NCI-H446 (cell line): ENCODE results near the gene MAJIN.

Experiments
- DNase-seq, 2 experiments: peaks; one replicate each; lab custom pipeline; 2025; lab: John Stamatoyannopoulos, UW

The MAJIN gene

DNA sequence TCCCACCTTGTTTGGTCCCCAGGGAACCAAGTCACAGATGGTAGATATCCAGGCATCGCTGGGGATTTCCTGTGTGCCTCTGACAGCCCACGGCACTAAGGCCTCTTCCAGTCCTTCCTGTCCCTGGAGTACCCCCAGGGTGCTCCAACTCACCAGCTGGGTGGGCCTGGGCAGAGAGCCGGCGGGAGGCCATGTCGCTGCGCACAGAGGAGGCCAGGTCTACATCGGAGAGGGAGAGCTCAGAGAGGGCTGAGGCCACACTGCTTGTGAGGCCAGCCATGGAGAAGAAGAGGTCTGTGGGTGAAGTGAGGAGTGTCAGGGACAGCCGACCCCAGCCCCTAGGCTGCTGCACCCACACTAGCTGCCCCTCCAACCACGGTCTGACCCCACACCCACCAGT is 60.2 kb downstream of the MAJIN start:
- DNase-seq: no peak

DNA sequence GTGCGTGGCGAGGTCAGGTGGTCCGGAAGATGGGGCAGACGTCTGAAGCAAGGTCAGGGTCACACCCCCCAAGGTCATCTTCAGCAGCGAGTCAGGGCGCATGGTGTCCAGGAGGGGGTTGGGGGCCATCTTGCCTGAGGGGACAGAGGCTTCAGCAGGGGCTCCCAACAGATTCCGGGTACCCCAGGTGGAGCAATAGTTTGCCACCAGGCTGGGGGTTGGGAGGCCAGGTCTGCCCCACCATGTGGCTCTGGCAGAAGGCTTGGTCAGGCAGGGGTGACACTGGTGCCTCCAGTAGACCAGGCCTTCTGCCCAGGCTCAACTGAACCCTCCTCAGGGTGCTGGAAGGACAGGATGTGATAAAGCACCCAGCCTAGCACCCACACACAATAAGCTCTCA is 60.8 kb downstream of the MAJIN start:
- no peak for DNase-seq

DNA sequence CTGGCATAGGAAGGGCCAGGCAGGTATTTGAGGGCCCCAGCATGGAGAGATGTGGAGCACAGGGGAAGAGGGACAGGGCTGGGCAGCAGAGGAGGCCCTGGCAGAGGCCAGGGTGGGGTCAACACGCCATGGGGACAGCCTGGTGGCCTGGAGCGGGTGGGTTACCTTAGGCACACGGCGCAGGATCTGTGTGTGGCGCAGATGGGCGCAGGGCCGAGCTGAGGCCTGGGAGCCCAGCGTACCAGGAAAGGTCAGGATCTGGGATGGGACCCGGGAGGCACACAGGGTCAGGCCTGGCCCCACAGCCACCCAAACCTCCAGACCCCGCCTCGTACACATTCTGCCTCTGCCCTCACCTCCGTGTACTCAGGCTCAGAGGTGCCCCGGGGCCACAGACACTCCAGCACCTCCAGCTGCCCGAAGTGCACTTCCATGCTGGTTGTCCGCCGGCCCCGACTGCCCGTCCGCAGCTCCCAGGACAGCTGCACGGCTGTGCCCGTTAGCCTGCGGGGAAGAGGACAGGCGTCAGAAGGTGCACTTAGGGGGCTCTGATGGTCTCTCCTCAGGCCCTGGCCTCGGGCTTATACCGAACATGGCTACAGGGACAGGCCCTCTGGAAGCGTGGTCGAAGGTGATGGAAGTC is 61.3 kb downstream of the MAJIN start:
- DNase-seq: no peak

DNA sequence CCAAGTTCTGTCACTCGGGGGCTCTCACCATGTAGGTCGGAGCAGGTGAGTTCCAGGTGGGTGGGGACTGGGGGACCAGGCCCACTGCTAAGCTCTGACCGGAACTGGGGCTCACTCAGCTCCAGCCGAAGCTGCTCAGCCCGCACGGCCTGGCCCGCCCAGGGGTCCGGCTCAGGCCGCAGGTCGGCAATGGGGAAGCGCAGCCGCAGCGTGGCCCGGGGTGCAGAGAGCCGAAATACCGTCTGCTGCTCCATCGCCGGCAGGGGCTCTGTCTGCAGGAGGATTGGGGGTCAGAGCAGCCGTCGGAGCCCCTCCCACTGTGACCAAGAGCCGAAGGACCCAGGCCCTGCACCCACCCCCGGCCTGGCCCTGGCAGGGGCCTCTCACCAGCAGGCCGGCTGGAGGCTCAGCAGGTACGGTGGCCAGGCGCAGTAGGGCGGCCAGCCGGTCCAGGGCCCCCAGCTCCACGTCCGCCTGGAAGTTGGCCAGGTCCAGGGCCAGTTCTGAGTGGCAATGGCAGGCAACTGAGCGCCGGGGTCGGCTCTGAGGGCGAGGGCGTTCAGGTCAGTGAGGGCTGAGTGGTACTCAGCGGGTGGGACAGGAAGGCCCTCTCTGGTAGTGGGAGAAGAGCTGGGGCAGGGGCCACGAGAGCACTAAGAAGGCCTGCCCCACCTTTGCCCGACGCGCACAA is 62.1 kb downstream of the MAJIN start:
- no peak for DNase-seq

DNA sequence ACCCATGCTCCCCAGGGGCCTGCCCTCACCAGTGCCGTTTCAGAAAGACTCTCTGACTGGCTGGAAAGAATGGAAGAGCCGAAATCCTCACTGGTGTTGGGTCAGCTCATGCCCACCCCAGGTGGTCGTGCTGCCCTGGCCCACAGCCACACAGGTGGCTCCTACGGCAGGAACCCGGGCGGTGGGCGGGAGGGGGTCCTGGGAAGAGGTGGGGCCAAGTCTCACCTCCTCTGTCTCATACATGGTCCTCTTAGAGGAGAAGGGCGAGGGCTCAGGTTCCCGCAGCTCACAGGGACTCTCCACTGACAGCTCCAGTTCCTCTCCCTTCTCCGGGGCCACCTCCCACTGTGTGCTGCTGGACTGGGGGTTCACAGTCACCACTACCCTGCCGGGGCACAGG is 63.1 kb downstream of the MAJIN start:
- no peak for DNase-seq

DNA sequence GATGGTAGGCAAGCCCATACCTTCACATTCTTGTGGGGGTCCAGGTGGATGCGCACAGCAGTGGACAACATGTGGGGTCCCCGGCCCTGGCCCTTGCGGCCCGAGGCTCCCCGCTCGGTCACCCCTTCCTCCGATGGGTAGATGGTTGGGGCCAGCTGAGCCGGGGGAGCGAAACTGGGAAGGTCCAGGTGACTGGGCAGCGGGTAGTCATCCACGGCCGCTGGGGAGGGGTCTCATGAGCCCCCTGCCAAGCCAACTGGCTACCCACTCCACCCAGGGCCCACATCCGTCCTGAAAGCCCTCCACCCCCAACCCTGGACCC is 65.6 kb downstream of the MAJIN start:
- DNase-seq: no peak

DNA sequence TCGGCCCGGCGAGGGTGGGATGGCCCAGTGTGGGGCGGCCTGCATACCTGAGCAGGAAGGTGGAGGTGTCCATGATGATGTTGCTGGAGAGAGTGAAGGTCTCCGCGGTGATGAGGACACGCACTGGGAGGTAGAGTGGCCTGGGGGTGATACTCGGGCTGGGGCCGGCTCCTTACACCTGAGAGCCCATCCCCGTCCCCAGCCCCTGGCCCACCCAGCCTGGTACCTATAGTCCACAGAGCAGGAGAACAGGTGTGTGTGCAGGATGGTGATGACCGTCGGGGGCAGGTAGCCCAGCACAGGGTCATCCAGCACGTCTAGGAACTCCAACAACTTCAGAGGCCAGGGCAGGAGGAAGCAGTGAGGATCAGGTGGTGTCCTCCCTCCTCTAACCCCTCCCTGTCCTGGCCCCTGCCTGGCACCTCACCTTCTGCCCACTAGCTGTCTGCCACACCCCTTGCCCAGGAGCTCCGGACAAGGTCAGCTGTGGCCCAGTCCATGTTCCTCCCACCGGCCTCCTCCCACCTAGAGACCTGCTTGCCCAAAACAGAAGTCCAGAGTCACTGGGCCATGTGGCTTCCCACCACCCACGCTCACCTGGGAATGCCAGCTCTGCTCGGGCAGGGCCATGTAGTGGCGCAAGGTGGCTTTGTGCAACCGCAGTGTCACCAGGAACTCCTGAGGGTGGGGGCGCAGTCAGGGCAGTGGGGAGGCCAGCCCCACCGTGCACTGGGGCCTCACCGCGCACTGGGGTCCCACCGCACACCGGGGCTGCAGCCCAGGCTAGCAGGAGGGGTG is 66.2 kb downstream of the MAJIN start:
- DNase-seq: no peak

DNA sequence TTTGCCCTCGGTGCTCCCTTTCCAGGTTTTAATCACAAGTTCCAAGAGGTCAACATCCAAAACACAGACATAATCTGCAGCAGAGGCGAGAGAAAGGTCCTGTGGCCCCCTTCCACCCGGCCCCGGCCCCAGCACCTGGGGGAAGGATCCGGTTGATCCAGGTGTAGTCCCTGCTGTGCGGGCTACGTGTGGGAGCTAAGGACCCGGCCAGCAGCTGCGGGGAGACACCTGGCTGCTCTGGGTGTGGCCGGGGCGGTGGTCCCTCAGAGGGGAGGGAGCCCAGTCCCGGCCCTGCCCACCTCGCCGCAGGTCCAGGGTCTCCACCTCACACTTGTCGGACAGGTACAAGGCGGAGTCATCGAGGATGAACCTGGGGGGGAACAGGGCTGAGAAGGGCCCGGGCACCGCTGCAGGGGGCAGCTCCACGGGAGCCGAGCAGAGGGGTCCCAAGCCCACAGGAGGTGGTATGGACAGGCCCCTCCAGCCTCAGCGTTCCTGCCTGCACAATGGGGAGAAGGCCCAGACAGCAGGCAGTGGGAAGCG is 68.5 kb downstream of the MAJIN start:
- no peak for DNase-seq

DNA sequence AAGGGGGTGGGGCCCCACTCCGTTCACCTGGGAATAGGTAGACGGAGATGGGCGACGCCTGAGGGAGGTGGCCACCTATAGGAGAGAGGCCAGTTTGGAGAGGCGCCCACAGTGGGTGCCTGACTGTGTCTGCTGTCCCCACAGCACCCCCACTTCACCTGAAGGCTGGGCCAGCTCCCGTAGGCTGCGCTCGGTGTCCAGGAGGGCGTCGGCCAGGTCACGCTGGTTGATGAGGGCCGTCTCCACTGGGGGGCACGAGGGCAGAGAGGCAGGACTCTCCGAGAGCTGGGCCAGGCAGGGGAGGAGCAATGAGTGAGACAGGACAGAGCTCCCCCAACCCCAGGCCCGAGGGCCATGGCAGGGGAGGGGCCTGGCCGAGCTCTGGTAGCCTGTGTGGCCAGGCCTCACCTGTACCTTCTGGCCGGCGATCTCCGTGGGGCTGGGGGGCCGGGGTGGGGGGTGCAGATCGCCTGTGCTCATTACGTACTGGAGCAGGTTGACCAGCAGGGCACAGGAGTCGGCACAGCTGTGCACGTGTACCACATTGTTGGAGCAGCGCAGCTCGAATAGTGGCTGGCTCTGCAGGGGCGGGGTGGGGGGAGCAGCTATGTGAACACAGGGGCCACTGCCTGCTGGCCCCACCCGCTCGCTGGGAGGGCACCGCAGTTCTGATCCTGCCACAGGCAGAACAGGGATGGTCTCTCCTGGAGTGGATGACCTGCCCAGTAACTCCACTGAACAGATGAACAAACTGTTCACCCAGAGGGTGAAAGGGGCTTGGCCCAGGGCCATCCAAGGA is 69.6 kb downstream of the MAJIN start:
- no peak for DNase-seq

DNA sequence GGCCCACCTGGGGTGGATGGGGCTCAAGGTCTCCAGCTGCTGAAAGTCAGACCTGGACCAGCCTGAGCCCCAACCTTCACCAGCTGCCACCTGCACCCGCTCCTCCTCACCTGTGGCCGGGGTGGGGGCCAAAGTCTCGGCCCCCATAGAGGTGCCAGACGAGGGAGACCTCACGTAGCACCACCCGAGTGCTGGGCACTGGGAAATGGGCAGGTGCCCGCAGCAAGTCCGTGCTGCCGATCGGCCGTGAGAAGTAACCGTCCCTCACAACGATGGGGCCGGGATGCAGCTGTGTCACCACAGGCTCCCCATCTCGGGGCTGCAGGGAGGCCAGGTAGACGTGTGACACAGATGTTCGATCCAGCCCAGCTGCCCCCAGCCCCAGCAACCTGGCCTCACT is 71.1 kb downstream of the MAJIN start:
- no peak for DNase-seq

DNA sequence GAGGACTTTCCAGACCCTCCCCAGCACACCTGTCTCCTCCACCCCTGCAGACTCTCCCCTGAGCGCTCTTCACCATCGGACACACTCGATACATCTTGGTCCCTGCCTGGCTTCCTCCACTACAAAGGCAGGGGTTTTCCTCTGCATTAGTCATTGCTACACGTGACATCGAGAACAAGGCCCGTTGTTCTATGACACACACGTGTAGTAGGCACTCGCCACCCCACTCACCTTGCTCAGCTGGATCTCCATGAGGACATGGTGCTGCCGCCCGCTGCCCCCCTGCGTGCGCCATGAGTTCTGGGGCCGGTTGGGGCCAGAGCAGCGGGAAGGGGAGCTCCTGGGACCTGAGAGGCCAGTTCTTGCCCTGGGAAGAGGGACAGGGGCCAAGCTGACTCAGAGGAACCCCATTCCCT is 71.6 kb downstream of the MAJIN start:
- DNase-seq: no peak

DNA sequence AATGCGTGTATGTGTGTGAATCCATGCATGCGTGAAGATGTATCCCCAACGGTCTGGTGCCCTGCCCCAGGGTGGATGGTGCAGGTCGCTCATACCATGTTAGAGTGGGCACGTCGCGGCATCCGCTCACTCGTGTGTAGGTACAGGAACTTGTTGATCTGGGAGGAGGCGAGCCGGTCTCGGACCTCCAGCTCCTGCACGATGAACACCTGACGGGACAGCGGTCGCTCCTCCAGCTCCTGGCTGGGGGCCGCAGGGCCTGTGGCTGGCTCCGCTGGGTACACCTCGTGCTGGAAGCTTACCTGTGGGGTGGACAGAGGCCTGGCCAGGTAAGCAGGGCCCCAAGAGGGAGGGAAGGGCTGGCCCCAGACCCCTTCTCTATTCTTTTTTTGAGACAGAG is 73.4 kb downstream of the MAJIN start:
- no peak for DNase-seq

DNA sequence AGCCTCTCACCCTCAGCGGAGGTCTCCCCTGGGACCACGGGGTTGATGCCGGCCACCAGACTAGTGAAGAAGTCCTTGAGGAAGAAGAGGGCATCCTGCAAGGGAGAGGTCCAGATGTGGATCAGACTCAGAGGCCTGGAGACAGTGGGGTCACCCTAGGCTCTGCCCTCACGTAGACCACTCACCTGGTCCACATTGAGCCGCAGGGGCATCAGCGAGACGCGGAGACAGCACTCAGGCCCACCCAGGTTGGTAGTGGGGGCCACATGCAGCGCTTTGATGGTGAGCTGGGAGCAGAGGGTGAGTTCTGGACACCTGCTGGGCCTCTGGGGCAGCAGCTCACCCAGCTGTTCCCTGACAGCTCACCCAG is 73.8 kb downstream of the MAJIN start:
- no peak for DNase-seq

DNA sequence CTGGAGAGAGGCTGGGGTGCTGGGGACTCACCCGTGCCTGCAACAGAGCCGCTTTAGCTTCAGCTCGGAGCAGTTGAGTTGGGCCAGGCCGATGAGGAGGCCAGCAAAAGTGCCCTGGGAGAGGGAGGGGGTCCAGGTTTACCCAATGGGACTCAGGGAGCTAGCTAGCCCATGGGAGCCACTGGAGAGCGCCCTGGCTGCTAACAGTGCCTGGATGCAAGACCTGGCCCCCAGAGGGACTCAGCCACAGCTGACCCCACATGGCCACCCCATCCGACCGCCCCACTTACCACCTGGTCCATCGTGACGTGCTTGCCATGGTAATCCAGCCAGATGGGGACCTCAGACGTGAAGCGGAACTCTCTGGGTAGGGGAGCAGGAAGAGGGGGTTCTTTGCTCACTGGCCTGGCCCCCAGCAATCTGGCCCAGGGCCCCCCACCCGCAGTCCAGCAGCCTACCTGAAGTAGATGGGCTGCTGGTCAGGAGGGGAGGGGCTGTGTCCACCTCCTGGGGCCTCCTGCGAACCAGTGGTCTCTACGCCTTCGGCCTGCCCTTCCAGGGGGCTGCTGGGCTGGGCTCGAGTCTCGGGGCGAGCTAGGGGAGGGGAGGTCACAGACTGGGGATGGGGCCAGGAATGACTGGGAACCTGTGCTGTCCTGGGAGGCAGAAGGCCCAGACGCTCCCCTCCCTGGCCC is 74.4 kb downstream of the MAJIN start:
- no peak for DNase-seq

DNA sequence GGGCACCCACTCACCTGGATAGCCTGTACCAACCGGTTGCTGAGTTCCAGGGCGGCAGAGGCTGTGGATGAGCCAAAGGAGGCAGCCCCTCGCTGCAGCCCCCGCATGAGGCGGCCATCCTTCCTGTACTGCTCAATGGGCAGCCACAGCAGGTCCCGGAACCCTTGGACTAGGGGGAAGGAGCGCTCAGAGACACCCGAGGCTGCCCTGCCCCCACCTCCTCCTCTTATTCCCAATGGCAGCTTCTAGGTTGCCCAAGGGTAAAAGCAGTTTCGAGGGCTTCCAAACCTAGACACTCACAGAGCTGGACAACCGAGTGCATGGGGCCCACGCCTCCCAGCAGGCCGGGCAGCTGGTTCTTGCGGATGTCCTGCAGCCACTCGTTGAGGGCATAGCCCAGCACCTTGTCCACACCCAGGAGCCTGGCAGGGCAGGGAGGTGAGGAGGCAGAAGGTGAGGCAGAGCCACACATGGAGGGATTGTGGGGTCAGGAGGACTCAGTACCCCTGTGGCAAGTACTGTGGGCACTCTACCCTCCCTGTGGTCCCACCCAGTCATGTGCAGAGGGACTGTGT is 75.4 kb downstream of the MAJIN start:
- DNase-seq: no peak

DNA sequence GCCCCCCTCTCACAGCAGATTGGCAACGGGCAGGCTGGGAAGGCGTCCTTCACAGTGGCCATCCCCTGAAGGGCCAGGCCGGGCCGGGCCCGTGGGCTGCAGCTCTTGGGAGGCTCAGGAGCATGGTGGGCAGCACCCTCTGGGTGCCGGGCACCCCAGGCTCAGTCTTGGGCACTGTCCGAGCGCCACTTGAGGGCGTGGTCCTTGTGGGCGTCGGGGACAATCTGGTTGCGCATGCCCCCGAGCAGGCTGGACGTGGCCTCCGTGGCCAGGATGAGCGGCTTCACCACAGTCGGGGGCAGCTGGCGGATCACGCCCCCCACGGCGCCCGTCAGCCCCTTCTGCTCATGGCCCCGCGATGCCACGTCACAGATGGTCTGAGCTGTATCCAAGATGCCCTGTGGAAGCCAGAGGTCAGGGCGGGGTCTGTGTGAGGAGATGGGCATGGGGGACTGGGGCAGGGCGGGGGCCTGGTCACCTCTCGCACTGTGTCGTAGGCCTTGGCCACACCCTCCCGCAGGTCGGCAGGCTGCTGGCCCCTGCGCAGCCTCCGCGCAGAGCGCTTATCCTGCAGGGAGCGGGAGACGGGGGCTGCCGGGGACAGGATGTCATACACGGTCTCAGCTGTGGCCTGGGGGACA is 77.0 kb downstream of the MAJIN start:
- no peak for DNase-seq

DNA sequence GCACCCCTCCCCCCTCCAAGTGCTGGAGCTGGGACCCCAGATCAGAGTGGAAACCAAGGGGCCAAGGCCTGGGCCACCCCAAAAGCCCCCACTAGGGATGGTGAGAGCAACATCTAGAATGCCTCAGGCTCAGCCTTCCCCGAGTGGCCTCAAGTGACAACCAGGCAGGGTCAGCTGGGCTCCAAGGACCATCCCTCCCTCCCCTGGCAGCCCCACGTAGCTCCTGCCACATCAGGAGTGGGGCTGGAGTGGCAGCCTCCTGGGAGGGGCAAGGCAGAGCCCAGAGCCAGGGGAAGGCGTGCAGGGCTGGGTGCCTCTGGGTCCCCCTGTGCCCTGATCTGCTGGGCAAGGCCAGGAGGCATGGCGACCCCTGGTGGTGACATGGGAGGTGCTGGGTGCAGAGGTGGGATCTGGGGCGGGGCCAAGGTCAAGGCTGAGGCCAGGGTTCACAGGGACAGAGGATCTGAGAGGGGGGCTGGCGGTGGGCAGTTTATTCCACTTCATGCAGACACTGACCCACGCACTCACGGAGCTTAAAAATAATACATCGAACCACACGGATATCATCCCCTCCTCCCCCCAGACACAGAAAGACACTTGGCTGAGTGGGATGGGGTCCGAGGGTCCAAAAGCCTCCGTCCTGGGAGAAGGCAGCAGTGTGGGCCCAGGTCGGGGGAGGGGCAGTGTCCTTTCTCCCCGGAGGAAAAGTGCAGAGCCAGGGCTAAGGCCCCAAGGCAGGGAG is 77.7 kb downstream of the MAJIN start:
- DNase-seq: peak; percentile 76 to 78

DNA sequence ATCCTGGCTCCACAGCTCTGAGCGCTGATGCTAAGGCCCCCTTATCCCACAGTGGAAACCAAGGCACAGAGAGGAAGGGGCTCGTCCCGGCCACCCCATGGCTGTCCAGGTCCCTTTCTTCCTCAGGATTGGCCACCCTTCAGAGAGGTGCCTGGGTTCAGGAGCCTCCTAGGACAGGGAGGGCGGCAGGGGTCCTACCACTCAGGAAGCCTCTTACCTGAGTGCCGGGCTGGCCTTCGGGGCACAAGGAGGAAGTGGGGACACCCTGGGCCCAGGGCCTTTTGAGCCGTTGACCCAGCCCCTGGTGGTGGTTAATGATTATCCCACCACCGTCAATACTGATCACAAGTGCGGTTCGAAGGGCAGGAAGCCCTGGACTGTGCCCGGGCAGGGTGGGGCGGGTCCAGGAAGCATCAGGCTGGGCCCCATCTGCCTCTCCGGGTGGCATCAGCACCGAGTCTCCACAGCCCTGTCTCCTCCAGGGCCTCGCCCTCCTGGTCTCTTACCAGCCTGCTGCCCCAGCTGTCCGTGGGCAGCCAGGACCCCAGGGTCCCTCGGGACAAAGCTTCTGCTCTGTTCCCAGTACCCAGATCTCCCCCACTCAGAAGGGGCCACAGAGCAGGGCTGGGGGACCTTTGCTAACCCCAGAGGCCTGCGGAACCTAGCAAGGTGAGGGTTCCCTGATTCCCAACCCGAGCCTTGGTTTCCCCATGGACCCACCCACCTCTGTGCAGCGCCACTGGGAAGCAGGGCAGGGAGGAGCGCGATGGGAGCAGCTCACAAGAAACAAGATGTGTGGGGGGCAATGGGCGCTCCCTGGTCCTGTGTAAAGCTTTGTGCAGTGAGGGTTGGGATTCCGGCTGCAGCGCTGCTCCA is 78.5 kb downstream of the MAJIN start:
- no peak for DNase-seq

DNA sequence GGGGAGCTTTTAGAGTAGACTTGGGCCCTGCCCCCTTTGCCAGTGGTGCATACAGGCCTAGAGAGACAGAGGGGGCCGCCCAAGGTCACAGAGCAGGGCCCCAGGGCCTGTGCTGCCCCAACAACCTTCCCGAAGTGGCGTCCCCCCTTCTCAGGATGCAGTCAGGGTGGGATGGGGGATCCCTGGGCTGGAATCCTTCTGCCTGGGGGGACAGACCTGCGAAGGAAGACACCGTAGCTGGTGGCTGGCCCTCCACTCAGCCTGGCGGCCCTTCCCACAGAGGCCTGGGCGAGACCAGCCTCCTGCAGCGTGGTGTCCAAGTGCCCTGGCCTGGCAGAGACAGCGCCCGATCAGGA is 79.1 kb downstream of the MAJIN start:
- no peak for DNase-seq
